IMR-90 (cell line): ENCODE data around the gene SLC25A21.

Source experiments
- BHLHE40 ChIP-seq: fragments of 150-350 bp; IDR thresholded peaks from 2 replicates; pipeline ENCODE4 v1.6.1; 2016; ENCODE audit warnings: mild to moderate bottlenecking, low read depth, low read length
- SMC3 ChIP-seq: fragments of 150-350 bp; IDR thresholded peaks from 2 replicates; pipeline ENCODE4 v1.6.1; 2016; ENCODE audit warnings: low read depth, mild to moderate bottlenecking, antibody characterized with exemption, low read length, moderate library complexity
- TF ChIP-seq, protein P1 (sequence below): conservative IDR thresholded peaks from 2 replicates; pipeline ENCODE4 v1.5.1; 2012; ENCODE audit warnings: mild to moderate bottlenecking, low read depth, low read length, improper control_type of control experiment

DNA sequence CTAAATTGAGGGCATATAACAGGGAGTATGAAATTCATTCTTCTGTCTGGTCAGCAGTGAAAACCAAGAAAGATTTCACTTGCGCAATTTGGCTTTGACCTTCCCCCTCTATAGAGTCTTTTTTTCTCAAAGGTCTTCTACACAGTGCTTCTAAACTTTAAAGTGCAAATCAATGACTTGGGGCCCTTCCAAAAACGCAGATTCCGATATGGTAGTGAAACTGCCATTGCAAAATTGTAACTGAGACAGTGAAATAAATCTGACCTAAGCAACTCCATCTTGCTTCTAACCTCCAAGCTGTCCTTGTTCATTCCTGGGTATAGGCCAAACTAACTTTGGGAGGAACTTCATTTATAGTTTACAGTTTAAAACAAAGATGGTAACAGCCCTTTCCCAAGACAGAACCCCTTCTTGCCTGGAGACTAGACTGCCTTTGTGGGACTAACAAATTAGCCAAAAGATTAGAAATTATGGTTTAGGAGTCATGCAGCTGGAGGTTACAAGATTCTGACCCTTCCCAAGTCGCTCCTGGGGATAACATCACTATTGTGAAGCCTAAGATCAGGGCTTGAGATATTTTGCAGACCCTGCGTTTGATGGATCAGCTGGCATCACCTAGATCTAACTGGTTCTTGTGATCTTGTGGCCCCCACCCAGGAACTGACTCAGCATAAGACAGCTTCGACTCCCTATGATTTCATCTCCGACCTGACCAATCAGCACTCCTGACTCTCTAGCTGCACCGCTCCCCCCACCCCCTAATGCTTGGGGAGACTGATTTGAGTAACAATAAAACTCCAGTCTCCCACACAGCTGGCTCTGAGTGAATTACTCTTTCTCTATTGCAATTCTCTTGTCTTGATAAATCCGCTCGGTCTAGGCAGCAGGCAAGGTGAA is 5.0 kb downstream of the SLC25A21 start:
- TF ChIP-seq, protein P1, sequence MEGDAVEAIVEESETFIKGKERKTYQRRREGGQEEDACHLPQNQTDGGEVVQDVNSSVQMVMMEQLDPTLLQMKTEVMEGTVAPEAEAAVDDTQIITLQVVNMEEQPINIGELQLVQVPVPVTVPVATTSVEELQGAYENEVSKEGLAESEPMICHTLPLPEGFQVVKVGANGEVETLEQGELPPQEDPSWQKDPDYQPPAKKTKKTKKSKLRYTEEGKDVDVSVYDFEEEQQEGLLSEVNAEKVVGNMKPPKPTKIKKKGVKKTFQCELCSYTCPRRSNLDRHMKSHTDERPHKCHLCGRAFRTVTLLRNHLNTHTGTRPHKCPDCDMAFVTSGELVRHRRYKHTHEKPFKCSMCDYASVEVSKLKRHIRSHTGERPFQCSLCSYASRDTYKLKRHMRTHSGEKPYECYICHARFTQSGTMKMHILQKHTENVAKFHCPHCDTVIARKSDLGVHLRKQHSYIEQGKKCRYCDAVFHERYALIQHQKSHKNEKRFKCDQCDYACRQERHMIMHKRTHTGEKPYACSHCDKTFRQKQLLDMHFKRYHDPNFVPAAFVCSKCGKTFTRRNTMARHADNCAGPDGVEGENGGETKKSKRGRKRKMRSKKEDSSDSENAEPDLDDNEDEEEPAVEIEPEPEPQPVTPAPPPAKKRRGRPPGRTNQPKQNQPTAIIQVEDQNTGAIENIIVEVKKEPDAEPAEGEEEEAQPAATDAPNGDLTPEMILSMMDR, result no peak
- TF ChIP-seq SMC3, result no peak
- no peak for TF ChIP-seq BHLHE40
